ENCODE measurements around the gene SRGAP3. TPM values are rescaled to one million over a fixed set of nuclear protein-coding genes. Genes with fewer than 3 reads are reported as not detected.

The SRGAP3 gene
- total RNA-seq, 2 experiments from 2014 or later = 2.2 to 3.5 TPM

GRCh38 chr3:9233101-9233500 lies 16.3 kb downstream of the SRGAP3 start:
- no peaks in the 10 kb centered on the region for H3K4me1 Mint-ChIP-seq (ENCODE audit: low read depth)
- intact Hi-C loops (cut with micrococcal nuclease) = no loop called here
- ChIA-PET POLR2A (no interaction called here), CTCF (interaction anchor here (0.7 kb wide), 1 partner anchor 16 kb away, joined by 4 read pairs; the partner anchor contains the start of gene SRGAP3)
- H3K9me3 Mint-ChIP-seq = no peaks in the 10 kb centered on the region
- DNase-seq = no peak
- no peaks in the 10 kb centered on the region for H3K36me3 Mint-ChIP-seq
- H3K4me3 Mint-ChIP-seq = no peak overlapping the region
- no peak overlapping the region for H3K27ac Mint-ChIP-seq
- no peaks in the 10 kb centered on the region for H3K27me3 Mint-ChIP-seq

DNA sequence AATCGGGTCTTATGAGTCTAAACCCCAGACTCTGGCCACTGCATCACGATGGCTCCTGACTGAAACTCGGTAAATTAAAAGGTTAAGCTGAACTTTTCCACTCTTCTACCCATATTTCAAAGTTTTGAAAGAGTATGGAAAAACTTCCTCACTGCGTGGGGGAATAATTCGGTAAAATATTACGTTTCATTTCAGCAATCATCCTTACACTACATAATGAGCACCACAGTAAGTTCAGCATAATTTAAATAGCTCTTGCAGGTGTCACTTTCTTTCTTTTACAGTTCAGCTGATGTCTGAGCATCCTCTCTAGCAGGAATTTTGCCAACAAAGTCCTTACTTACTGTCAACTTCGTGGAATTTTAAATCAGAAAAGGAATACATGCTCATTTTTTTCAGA lies 17.5 kb downstream of the SRGAP3 start:
- H3K36me3 Mint-ChIP-seq = no peaks in the 10 kb centered on the region
- intact Hi-C loops (cut with micrococcal nuclease) = no loop called here
- CTCF ChIA-PET = no interaction called here
- POLR2A ChIA-PET = no interaction called here
- no peaks in the 10 kb centered on the region for H3K9me3 Mint-ChIP-seq
- no peak overlapping the region for H3K27ac Mint-ChIP-seq
- H3K27me3 Mint-ChIP-seq = no peaks in the 10 kb centered on the region
- H3K4me1 Mint-ChIP-seq (ENCODE audit: low read depth) = no peaks in the 10 kb centered on the region
- DNase-seq = no peak
- H3K4me3 Mint-ChIP-seq = no peak overlapping the region

- Mint-ChIP-seq H3K4me1 (ENCODE audit: low read depth) (no peaks in the 10 kb centered on the region), H3K27ac (no peak overlapping the region), H3K27me3 (no peaks in the 10 kb centered on the region), H3K9me3 (no peaks in the 10 kb centered on the region), H3K4me3 (no peak overlapping the region), H3K36me3 (no peaks in the 10 kb centered on the region)
- POLR2A ChIA-PET = no interaction called here
- no peak for DNase-seq
- CTCF ChIA-PET = no interaction called here
- intact Hi-C loops (cut with micrococcal nuclease) = no loop called here
Observed at GRCh38 chr3:9231471-9231870, 18.0 kb downstream of the SRGAP3 start.

DNA sequence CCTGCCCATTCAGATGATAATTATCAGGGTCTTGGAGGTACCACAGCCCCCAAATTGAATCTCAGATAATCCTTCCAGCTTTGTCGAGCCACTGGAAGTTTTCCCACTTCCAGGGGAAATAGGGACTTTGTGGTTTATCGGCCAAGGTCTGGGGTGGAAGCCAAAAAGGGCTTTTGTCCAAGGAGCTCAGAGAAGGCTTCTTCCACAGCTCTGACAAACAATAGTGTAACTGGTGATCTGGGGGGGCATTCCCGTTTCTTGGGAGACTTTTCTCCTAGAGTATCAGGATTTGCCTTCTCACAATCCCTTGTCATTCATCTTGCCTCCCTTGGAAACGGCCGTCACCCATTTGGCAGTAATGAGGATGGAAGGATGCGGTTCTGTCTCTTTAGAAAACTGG lies 18.4 kb downstream of the SRGAP3 start:
- intact Hi-C loops (cut with micrococcal nuclease) = no loop called here
- no peaks in the 10 kb centered on the region for H3K36me3 Mint-ChIP-seq
- H3K27me3 Mint-ChIP-seq = no peaks in the 10 kb centered on the region
- no peaks in the 10 kb centered on the region for H3K4me1 Mint-ChIP-seq (ENCODE audit: low read depth)
- no peak for DNase-seq
- ChIA-PET POLR2A (no interaction called here), CTCF (no interaction called here)
- no peaks in the 10 kb centered on the region for H3K9me3 Mint-ChIP-seq
- H3K4me3 Mint-ChIP-seq = no peak overlapping the region
- H3K27ac Mint-ChIP-seq = no peak overlapping the region

DNA sequence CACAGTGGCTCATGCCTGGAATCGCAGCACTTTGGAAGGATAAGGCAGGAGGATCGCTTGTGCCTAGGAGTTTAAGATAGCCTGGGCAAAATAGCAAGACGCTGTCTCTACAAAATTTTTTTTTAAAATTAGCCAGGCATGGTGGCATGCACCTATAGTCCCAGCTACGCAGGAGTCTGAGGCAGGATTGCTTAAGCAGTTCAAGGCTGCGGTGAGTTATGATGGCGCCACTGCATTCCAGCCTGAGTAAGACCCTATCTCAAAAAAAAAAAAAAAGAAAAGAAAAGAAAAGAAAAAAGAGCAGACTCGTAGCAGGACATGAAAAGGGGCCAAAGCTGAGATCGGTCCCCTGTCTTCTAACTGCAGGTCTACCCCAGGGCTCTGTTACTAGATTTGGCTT lies 18.9 kb downstream of the SRGAP3 start:
- Mint-ChIP-seq H3K36me3 (no peaks in the 10 kb centered on the region), H3K27me3 (no peaks in the 10 kb centered on the region), H3K27ac (no peak overlapping the region), H3K4me3 (no peak overlapping the region), H3K9me3 (no peaks in the 10 kb centered on the region), H3K4me1 (ENCODE audit: low read depth) (no peaks in the 10 kb centered on the region)
- CTCF ChIA-PET = no interaction called here
- intact Hi-C loops (cut with micrococcal nuclease) = no loop called here
- POLR2A ChIA-PET = no interaction called here
- DNase-seq = no peak

- ChIA-PET CTCF (no interaction called here), POLR2A (no interaction called here)
- Mint-ChIP-seq H3K4me1 (ENCODE audit: low read depth) (no peaks in the 10 kb centered on the region), H3K27me3 (no peaks in the 10 kb centered on the region), H3K4me3 (no peak overlapping the region), H3K27ac (no peak overlapping the region), H3K36me3 (no peaks in the 10 kb centered on the region), H3K9me3 (no peaks in the 10 kb centered on the region)
- intact Hi-C loops (cut with micrococcal nuclease) = no loop called here
- no peak for DNase-seq
Observed at GRCh38 chr3:9229879-9230278, 19.6 kb downstream of the SRGAP3 start.

GRCh38 chr3:9229325-9229724 lies 20.1 kb downstream of the SRGAP3 start:
- Mint-ChIP-seq H3K9me3 (no peaks in the 10 kb centered on the region), H3K27me3 (no peaks in the 10 kb centered on the region), H3K4me3 (no peak overlapping the region), H3K27ac (no peak overlapping the region), H3K36me3 (no peaks in the 10 kb centered on the region), H3K4me1 (ENCODE audit: low read depth) (peaks cover 5% of the 10 kb centered on the region)
- no peak for DNase-seq
- intact Hi-C loops (cut with micrococcal nuclease) = no loop called here
- CTCF ChIA-PET = no interaction called here
- POLR2A ChIA-PET = no interaction called here

DNA sequence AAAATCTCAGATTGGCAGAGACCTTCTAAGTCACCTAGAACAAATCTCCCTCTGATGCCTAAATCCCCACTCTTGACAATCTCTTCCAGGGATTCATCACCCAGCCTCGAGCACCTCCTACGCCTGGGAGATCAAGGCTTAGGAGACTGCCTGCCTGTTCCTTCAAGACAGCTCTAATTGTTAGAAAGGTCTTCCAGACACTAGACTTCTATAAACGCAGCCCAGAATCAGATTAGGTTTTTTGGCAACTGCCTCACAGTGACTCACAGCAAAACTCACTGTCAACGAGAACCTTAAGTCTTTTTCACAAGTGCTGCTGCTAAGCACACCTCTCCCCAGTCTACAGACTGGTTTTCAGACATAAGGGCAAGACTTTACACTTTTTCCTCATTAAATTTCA lies 23.1 kb downstream of the SRGAP3 start:
- no peak for DNase-seq
- peaks cover 7% of the 10 kb centered on the region for H3K4me1 Mint-ChIP-seq (ENCODE audit: low read depth)
- no peaks in the 10 kb centered on the region for H3K36me3 Mint-ChIP-seq
- ChIA-PET POLR2A (no interaction called here), CTCF (no interaction called here)
- intact Hi-C loops (cut with micrococcal nuclease) = no loop called here
- H3K4me3 Mint-ChIP-seq = no peak overlapping the region
- no peaks in the 10 kb centered on the region for H3K9me3 Mint-ChIP-seq
- H3K27me3 Mint-ChIP-seq = no peaks in the 10 kb centered on the region
- no peak overlapping the region for H3K27ac Mint-ChIP-seq

DNA sequence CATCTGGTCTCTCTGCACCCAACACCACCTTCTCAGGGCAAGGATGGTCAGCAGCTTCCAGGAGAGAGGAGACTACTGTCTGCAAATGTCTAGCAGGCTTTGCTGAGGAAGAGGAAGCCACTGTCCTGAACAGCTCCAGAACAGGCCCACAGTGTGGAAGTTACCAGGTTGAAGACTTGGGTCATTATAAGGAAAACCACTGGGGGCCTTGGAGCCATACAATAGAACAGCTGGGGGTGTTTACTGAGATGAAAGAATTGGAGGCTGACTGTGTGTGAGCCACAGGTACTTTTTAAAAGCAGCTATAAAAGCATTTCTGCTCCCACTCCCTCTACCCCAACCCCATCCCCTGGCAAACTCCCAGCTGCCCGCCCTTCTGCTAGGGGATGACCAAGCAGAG lies 24.2 kb downstream of the SRGAP3 start:
- Mint-ChIP-seq H3K27ac (no peak overlapping the region), H3K36me3 (no peaks in the 10 kb centered on the region), H3K9me3 (no peaks in the 10 kb centered on the region), H3K27me3 (no peaks in the 10 kb centered on the region), H3K4me1 (ENCODE audit: low read depth) (peaks cover 7% of the 10 kb centered on the region), H3K4me3 (no peak overlapping the region)
- ChIA-PET POLR2A (interaction anchor here (1.1 kb wide), 1 partner anchor 24 kb away, joined by 3 read pairs; the partner anchor contains the start of gene SRGAP3), CTCF (interaction anchor here (0.8 kb wide), 2 partner anchors 33 to 78 kb away, joined by 3 read pairs; no protein-coding TSS in a partner anchor)
- no peak for DNase-seq
- intact Hi-C loops (cut with micrococcal nuclease) = no loop called here

GRCh38 chr3:9224490-9224889 lies 25.0 kb downstream of the SRGAP3 start:
- peaks cover 7% of the 10 kb centered on the region for H3K4me1 Mint-ChIP-seq (ENCODE audit: low read depth)

GRCh38 chr3:9223672-9224071 lies 25.8 kb downstream of the SRGAP3 start:
- intact Hi-C loops (cut with micrococcal nuclease) = loop anchor here (1.0 kb wide), 1 partner anchor 26 kb away; the partner anchor contains the start of gene SRGAP3
- CTCF ChIA-PET = no interaction called here
- POLR2A ChIA-PET = no interaction called here
- no peaks in the 10 kb centered on the region for H3K9me3 Mint-ChIP-seq
- peaks cover 7% of the 10 kb centered on the region for H3K4me1 Mint-ChIP-seq (ENCODE audit: low read depth)
- no peak overlapping the region for H3K27ac Mint-ChIP-seq
- no peak for DNase-seq
- no peaks in the 10 kb centered on the region for H3K36me3 Mint-ChIP-seq
- H3K27me3 Mint-ChIP-seq = no peaks in the 10 kb centered on the region
- no peak overlapping the region for H3K4me3 Mint-ChIP-seq

More at GRCh38 chr3:9224490-9224889, 25.0 kb downstream of the SRGAP3 start:
- DNase-seq = peak; percentile 56
- Mint-ChIP-seq H3K27me3 (no peaks in the 10 kb centered on the region), H3K4me3 (no peak overlapping the region), H3K9me3 (no peaks in the 10 kb centered on the region), H3K27ac (no peak overlapping the region), H3K36me3 (no peaks in the 10 kb centered on the region)
- POLR2A ChIA-PET = interaction anchor here (1.1 kb wide), 1 partner anchor 25 kb away, joined by 3 read pairs; the partner anchor contains the start of gene SRGAP3
- intact Hi-C loops (cut with micrococcal nuclease) = loop anchor here (1.0 kb wide), 1 partner anchor 25 kb away; the partner anchor contains the start of gene SRGAP3
- CTCF ChIA-PET = interaction anchor here (0.8 to 1.0 kb wide), 2 partner anchors 34 to 78 kb away, joined by 3 to 5 read pairs; no protein-coding TSS in a partner anchor

GRCh38 chr3:9222956-9223639 lies 26.3 kb downstream of the SRGAP3 start:
- Mint-ChIP-seq H3K36me3 (no peaks in the 10 kb centered on the region), H3K27me3 (no peaks in the 10 kb centered on the region), H3K4me1 (ENCODE audit: low read depth) (peaks cover 7% of the 10 kb centered on the region), H3K9me3 (no peaks in the 10 kb centered on the region), H3K27ac (no peak overlapping the region), H3K4me3 (no peak overlapping the region)
- CTCF ChIA-PET = no interaction called here
- intact Hi-C loops (cut with micrococcal nuclease) = no loop called here
- POLR2A ChIA-PET = no interaction called here
- no peak for DNase-seq

GRCh38 chr3:9222049-9222448 lies 27.4 kb downstream of the SRGAP3 start:
- Mint-ChIP-seq H3K27me3 (no peaks in the 10 kb centered on the region), H3K9me3 (no peaks in the 10 kb centered on the region), H3K36me3 (no peaks in the 10 kb centered on the region), H3K27ac (no peak overlapping the region), H3K4me3 (no peak overlapping the region), H3K4me1 (ENCODE audit: low read depth) (peaks cover 7% of the 10 kb centered on the region)
- intact Hi-C loops (cut with micrococcal nuclease) = no loop called here
- ChIA-PET CTCF (no interaction called here), POLR2A (no interaction called here)
- no peak for DNase-seq
